B cell (primary cell): ENCODE results near the gene USP2.

ENCODE experiments used
- EZH2 ChIP-seq: IDR thresholded peaks from 2 replicates; pipeline ENCODE4 v1.6.1; 2012; ENCODE audit warnings: borderline replicate concordance, low read depth, mild to moderate bottlenecking, moderate library complexity, low read length; ENCODE audit not compliant: insufficient read depth, poor library complexity, severe bottlenecking
- TF ChIP-seq, protein P1 (sequence below): fragments of 200-600 bp; IDR thresholded peaks from one replicate; pipeline ENCODE4 v1.8.0; 2022; ENCODE audit warnings: antibody characterized with exemption, mild to moderate bottlenecking

DNA sequence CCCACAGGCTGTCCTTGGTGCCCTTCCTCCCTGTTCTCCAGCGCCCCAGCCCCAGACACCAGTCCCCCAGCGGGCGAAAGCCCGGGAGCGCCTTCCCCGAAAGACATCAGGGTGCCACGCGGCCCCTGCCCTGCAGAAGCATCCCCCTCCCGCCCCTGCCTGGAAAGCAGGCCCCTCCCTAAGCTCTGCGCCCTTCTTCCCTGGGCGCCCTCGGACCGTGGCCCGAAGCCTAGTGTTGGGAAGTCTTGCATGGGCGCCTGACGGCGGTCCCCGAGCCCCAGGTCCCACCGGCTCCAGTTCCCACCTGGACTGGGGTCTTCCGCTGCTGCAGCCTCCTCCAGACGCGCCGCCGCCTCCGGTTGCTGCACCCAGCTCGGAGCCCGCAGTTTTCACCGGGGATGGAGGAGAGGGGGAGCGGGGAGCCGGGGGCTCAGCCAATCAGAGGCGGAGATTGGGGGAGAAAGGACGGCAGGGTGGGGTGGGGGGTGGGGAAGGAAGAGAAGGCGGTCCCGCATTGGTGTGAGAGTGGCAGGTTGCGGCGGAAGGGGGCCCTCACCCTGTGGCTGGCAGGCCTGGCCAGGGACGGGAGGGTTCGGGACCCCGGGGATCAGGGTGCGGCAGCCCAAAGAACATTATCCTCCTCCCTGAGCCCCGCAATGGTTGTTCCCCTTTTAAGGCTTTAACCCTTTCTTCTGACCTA lies 41.5 kb upstream of the USP2 start, which contains the start of gene THY1:
- TF ChIP-seq, protein P1, sequence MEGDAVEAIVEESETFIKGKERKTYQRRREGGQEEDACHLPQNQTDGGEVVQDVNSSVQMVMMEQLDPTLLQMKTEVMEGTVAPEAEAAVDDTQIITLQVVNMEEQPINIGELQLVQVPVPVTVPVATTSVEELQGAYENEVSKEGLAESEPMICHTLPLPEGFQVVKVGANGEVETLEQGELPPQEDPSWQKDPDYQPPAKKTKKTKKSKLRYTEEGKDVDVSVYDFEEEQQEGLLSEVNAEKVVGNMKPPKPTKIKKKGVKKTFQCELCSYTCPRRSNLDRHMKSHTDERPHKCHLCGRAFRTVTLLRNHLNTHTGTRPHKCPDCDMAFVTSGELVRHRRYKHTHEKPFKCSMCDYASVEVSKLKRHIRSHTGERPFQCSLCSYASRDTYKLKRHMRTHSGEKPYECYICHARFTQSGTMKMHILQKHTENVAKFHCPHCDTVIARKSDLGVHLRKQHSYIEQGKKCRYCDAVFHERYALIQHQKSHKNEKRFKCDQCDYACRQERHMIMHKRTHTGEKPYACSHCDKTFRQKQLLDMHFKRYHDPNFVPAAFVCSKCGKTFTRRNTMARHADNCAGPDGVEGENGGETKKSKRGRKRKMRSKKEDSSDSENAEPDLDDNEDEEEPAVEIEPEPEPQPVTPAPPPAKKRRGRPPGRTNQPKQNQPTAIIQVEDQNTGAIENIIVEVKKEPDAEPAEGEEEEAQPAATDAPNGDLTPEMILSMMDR: no peak
- no peak for TF ChIP-seq EZH2
